ENCODE measurements around the gene LEKR1. TPM values are rescaled to one million over a fixed set of nuclear protein-coding genes. Genes with fewer than 3 reads are reported as not detected.
"Not testable (repeated sequence)": the region's sequence is repeated elsewhere in the genome, so short reads cannot be mapped to it uniquely, and the experiment has no call there.

LEKR1 gene
- total RNA-seq, 1 experiment from 2014 or later = not detected

DNA sequence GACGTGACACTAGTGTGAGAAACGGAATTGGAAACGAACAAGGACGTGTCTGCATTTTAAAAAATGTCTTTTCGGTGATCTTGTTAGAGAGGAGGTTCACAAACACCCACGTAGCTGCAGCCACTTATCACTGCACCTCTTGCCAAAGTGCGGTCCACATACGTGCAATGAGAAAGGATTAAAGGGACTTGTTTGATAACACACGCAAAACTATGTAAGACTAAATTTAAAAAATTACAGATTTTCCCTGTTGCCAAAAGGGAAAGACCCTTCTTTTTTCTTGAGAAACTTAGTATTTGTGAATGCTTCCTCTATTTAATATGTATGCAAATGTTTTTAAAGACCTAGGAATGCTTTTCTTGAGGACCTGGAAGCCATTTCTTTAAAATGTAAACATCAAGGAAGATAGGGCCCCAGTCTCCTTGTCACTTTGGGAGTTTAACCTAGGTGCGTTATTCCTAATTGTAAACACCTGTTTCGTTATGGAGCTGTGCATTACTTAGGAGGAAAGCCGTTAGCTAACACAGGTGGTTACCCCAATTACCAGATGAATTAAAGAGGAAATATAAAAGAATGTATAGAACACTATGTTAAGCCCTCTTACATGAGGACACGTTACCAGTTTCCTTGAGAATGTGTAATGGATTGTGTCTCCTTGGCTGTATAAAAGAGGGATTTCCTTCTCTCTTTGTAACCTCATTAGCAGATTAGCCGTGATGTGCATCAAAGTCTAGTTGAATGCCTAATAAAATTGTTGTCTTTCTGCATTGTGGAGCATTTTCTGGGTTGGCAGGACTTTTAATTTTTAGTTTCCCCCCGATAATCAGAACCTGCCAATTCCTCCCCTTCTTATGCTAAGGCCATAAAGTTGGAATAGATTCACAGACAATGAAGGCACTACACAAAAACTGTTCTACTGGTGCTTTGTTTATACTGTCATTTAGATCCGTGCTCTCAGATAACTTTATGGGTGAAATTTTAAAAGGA, 1.0 kb downstream of the LEKR1 start:
- in situ Hi-C loops (cut with HindIII; ENCODE audit: low sequenced_read_pairs) = no loop called here
- DNase-seq (ENCODE audit: low spot score) = no peak

DNA sequence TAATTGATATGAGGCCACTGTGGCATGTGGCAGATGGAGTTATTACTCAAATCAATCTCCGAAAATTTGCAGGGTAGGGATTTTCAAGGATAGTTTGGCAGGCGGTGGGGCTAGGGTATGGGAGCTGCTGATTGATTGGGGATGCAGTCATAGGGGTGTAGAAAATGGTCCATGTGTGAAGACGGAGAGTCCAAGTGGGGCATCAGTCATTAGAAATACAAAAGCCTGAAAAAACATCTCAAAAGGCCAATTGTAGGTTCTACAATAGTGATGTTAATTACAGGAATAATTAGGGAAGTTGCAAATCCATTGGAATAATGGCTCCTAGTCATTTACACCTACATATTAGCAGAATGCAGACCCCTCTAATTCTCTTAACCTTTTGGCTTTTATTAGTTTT, 4.9 kb downstream of the LEKR1 start:
- DNase-seq (ENCODE audit: low spot score) = no peak
- in situ Hi-C loops (cut with HindIII; ENCODE audit: low sequenced_read_pairs) = no loop called here

DNA sequence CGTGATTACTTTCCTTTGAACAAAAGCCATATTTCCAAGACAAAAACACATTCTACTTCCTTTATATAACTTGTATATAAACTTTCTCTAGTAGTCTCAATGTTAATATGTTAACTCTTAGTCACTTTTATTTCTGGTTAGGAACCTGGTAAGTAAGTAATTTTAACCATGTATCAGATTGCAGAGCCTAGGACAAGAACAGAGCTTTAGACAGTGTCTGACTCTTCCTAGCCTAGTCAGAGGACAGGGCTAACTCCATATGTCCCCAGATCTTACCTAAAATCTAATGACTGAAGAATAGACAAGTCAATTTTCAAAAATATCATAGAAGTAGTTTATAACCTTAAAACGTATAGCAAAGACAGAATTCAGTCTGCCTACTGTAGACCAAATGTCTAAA, 8.3 kb downstream of the LEKR1 start:
- in situ Hi-C loops (cut with HindIII; ENCODE audit: low sequenced_read_pairs) = no loop called here
- no peak for DNase-seq (ENCODE audit: low spot score)

DNA sequence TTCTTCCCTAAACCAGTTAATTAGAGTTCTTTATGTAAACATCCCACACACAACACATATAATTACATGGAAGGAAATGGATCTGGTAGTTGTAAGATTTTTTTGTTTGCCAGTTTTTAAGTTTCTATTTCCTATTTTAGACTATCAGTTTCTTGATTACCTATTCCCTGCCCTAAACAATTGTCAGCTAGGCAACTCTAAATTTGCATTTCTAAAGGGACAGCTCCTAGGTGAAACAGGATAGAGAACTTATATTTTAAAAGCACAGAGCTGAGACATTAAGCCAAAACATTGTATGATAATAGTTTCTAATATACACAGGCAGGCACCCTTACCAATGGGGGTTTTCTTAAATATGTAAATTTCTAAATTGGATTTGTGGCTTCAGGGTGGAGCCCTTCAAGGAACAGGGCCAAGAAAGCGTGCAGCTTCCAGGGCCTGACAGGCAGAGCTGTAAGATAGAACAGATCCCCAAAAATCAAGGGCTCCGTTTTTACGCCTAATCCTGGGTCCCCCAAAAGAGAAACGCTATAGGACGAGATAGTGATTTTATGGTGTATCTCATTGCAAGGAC, 8.9 kb downstream of the LEKR1 start:
- no peak for DNase-seq (ENCODE audit: low spot score)
- in situ Hi-C loops (cut with HindIII; ENCODE audit: low sequenced_read_pairs) = no loop called here

DNA sequence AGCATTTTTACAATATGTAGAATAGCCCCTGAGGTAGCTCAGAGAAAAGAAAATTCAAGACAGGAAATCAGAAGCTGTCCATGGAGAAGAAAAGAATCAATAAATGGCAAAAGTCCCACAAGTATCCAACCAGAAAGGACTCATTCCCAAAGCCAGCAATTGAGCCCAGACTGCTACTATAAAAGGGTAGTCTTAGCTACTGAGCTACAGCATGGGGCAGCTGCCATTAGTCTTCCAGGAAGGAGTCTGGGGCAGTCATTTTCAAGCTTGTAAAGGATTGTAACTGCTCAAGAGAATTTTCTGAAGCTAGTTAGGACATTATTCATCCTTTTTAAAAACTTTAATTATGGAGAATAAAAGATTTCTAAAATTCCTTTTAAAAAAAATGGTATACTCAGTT, 10.5 kb downstream of the LEKR1 start:
- in situ Hi-C loops (cut with HindIII; ENCODE audit: low sequenced_read_pairs) = no loop called here
- DNase-seq (ENCODE audit: low spot score) = no peak

DNA sequence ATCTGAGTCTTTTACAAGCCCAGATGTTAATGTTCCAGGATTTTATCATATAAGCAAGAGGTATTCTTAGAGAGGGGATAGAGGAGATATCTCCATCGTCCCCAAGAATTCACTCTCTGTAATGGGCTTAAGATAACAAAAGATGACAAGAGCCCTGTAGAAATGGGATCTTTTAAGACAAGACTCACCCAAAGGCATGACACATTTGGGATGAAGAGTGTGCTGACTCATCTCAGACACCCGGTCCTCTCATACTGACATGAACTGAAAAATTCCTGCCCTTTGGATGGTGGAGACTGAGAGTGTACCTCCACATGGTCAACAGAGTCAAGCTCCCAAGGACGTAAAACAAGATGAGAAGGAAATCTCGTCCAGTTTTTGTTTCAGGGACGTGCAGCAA, 11.0 kb downstream of the LEKR1 start:
- in situ Hi-C loops (cut with HindIII; ENCODE audit: low sequenced_read_pairs) = no loop called here
- DNase-seq (ENCODE audit: low spot score) = no peak

DNA sequence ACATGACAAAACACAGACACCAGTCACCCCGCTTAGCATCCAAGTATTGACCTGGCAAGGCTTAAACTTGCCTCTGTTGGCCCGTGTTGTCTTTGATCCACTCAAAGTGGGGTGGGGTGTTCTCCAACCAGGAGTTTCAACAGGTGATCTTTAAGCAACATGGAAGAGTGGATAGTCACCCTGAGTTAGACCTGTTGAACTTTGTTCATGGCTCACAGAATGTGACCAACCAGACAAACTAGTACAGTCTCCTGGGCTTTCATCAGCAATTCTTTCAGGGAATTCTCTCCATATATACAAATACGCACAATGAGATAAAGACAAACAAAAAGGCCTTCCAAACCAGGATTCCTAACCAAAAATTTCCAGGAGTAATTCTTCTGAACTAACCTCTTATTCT, 11.9 kb downstream of the LEKR1 start:
- in situ Hi-C loops (cut with HindIII; ENCODE audit: low sequenced_read_pairs) = no loop called here
- no peak for DNase-seq (ENCODE audit: low spot score)

DNA sequence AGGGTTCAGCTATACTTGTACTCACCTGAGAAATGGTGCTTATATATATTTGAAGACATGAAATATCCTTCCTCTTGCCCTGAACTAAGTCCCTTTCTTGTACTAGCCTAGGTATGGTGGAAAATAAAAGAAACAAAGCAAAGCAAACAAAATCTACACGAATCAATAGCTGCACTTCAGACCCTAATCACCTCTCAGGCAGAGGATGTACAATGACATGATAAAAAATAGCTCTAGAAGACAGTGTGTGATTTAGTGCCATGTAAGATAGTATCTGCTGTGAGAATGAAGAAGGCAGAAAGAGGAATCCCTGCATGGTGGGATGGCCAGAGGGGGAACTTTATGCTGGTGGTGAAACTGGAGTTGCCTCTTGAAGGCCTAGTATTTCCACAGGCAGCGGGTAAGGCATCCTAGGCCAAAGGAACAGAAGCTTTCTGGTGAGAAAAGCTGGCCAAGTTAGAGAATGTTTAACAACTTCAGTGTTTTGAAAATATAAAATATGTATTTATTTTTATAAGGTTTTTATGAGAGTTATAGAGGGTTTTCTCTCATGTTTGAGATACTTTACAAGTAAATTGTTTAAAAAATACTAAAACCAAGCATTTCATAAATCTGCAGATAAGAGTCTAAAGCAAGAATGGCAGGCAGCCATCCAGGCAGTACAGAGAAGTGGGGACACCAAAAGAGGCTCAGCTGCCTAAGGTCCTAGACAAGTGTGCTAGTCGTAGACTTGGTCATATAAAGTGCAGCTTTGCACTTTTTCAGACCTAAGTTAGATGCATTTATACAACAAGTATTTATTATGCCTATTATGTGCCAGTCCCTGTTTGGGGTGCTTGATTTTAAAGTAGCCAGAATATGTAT, 14.9 kb downstream of the LEKR1 start:
- DNase-seq (ENCODE audit: low spot score) = no peak
- in situ Hi-C loops (cut with HindIII; ENCODE audit: low sequenced_read_pairs) = no loop called here

DNA sequence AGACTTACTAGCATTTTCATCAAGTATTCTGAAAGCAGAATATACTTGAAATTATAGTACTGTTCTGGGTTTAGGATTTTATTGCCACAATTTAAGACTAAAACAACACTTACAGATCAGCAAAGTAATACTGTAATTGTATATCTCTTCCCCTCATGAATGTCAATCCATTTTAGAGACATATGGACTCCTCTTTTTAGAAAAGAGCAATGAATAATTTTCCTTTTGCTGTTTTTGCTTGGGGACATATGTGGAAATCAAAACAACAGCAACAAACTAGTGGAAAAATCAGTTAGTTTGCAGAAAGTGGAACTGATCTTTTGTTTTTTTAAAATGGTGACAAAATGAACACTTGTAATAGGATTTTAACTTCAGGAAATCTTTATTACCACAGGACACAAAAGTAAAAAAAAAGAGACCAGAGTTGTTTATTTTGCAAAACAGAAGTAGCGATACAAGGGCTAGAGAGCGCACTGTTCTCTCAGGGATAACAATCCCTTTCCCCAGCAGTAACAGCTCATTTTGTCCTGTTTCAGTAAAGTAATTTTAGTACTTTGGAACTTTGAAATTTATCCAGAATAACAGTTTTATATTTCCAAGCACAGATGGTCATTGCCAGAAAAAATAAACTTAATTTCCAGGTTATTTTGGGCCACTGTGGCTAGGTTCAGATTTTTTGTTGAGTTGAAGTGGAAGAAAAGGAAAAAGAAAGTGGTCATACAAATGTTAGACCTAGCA, 17.1 kb downstream of the LEKR1 start:
- no peak for DNase-seq (ENCODE audit: low spot score)

DNA sequence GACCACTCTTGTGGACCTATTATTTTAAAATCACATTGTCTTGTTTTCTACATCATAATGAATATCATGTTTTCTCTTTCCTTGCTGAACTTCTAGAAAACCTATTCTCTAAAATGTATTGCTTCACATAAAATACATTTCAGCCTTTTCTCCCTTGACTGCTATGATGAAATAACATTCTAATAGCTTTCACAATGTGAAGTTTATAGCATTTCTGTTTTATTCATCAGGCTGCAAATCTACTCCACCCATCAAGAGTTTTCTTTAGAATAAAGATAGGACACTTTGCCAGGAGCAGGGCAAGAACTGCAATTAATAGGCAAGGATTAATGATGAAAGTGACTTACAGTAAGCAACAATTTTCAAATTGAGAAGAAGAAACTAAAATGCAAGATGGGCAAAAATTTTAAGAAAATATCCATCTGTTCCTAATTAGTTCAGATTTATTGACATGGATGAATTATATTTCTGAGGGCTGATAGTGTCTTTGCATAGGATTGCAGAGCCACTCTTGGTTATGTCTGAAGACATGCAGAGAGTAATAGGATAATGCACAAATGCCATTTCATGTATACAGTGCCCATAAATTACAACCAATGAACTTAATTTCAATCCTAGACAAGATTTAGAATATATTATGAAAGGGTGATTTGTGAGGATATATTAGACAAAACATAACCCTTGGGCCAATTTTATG, 21.7 kb downstream of the LEKR1 start:
- no peak for DNase-seq (ENCODE audit: low spot score)
- in situ Hi-C loops (cut with HindIII; ENCODE audit: low sequenced_read_pairs) = no loop called here

More for the DNA sequence above, 17.1 kb downstream of the LEKR1 start:
- in situ Hi-C loops (cut with HindIII; ENCODE audit: low sequenced_read_pairs) = no loop called here

DNA sequence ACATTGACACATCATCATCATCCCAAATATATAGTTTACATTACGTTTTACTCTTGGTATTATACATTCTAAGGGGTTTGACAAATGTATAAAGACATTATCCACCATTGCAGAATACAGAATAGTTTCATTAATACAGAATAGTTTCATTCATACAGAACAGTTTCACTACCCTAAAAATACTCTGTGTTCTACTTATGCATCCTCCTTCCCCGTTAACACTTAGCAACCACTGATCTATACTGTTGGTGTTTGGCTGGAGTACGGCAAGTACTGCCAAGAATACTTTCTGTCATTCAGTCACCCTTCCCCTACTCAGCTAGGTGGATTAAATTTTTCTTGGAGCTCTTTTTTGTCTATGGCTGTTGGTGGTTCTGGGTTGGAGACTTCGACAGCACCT, 33.4 kb downstream of the LEKR1 start:
- in situ Hi-C loops (cut with HindIII; ENCODE audit: low sequenced_read_pairs) = no loop called here
- DNase-seq (ENCODE audit: low spot score) = no peak

DNA sequence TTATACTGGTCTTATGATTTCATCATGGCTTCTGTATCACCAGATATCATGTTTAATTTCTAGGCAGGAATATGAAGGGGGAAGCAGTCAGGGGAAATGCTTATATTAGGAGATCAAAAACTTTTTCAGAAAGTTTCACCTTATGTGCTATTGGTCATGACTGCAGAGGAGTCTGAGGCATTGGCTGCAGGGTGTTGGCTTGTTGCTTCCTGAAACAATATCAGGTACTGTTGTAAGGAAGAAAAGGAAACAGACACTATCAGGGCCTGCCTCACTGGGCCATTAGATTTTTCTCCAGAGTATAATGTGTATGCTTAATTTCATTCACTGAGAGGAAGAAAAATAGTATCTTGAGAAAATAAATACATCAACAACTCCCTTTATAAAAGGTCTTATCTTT, 34.7 kb downstream of the LEKR1 start:
- no peak for DNase-seq (ENCODE audit: low spot score)
- in situ Hi-C loops (cut with HindIII; ENCODE audit: low sequenced_read_pairs) = no loop called here

DNA sequence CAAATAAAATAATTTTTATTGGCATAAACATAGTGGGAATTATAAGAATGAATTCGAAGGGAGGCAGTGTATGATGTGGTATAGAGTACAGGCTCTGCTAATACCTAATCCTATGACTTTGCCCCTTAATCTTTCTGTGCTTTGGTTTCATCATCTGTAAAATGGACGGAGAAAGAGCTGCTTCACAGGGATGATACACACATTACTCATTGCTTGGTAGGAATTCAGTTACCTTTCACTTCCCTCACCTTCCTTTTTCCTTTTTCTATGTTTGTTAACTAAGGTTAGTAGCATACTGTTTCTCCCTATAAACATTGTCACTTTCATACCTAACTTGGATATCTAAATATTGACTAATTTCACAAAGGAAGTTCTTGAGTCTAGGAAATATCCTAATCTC, 36.2 kb downstream of the LEKR1 start:
- no peak for DNase-seq (ENCODE audit: low spot score)
- in situ Hi-C loops (cut with HindIII; ENCODE audit: low sequenced_read_pairs) = no loop called here

DNA sequence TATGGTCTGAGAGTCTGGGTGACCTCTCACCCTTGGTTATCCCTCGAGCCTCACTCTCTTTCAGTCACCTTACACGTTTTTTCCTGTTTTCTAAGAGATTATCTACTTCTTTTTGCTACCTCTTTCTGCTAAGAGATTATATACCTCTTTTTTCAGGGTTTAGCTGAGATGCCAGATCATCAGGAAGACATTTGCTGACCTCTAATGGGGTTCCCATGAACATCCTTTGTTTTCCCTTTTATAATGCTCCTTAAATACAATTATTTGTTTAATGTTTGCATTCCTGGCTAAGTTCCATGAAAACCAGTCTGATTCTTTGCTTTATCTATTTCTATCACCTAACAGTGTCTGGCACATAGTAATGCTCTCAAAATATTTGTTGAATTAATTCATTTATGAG, 39.6 kb downstream of the LEKR1 start:
- in situ Hi-C loops (cut with HindIII; ENCODE audit: low sequenced_read_pairs) = no loop called here

DNA sequence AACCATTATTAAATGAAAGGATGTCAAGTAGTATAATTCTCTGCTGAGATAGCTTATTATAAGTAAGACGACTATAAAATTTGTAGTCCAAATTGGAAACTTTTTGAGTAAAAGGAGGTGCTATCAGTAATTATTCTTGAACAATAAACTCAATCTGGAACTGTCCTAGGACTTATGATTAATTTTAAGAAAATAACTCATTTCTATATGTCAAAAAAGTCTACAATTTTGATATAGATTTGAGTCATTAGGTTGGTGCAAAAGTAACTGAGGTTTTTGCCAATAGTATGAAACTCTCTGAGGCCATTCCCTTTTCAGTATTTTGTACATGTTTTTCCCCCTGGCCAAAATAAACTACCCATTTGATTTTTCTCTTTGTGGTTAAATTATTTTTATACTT, 41.0 kb downstream of the LEKR1 start:
- in situ Hi-C loops (cut with HindIII; ENCODE audit: low sequenced_read_pairs) = no loop called here

More for the DNA sequence above, 39.6 kb downstream of the LEKR1 start:
- DNase-seq (ENCODE audit: low spot score) = no peak

DNA sequence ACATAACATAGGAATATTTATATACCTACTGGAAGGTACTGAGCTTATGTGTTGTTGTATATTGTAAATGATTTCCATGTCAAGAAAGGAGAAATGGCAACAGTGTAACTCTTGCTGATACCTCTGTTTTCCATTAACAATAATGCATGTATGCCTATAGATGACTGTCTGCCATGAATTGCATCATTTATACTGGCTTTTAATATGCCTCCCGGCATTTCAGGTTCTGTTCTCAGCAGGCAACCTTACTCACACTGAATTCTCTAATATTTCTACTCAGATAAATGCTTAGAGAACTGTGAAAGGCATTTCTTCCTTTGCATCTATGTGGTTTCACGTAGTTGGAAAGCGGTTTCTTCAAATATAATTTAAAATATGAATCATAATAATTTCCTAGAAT, 41.8 kb downstream of the LEKR1 start:
- in situ Hi-C loops (cut with HindIII; ENCODE audit: low sequenced_read_pairs) = no loop called here
- no peak for DNase-seq (ENCODE audit: low spot score)

More for the DNA sequence above, 41.0 kb downstream of the LEKR1 start:
- DNase-seq (ENCODE audit: low spot score) = no peak

DNA sequence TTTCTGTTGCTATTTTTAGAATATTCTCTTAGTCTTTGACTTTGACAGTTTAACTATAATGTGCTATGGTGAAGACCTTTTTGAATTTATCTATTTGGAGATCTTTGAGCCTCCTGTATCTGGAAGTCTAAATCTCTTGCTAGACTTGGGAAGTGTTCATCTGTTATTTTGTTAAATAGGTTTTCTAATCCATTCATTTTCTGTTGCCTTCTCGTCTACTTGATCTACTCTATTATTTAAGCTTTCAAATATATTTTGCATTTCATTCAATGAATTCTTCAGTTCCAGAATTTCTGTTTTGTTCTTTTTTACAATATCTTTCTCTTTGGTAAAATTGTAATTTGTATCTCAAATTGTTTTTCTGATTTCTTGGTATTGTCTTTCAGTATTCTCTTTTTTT, 47.8 kb downstream of the LEKR1 start:
- DNase-seq (ENCODE audit: low spot score) = no peak
- in situ Hi-C loops (cut with HindIII; ENCODE audit: low sequenced_read_pairs) = no loop called here

DNA sequence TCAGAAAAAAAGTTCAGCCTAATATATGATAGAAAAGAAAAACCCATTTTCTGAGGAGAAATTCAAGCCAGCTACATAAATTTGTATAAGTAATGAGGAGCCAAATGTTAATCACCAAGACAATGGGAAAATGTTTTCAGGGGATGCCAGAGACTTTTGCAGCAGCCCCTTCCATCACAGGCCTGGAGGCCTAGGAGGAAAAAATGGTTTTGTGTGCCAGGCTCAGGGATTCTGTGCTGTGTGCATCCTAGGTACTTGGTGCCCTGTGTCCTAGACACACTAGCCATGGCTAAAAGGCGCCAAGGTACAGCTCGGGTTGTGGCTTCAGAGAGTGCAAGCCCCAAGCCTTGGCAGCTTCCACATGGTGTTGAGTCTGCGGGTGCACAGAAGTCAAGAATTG, 53.3 kb downstream of the LEKR1 start:
- DNase-seq (ENCODE audit: low spot score); in situ Hi-C loops (cut with HindIII; ENCODE audit: low sequenced_read_pairs): not testable (repeated sequence)

DNA sequence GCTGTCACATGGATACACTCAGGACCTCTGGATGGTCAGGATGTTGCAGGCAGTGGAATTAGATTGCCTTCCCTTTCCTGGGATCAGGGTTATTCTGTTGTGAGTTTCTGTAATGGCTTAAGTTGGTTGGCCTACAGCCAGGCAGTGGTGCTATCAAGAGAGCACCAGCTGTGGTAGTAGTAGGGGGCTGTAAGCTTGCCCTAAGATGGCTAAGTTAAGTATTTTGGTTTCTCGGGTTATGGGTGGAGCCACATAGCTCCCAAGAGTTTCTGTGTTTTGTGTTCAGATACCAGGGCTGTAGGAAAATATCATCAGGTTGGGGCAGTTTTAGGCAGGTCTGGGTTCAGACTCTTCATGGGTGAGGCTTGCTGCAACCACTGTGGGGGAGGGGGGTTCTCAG, 59.6 kb downstream of the LEKR1 start:
- no peak for DNase-seq (ENCODE audit: low spot score)
- in situ Hi-C loops (cut with HindIII; ENCODE audit: low sequenced_read_pairs) = no loop called here

Measured in G401 (cell line).